Endothelial cell (in vitro differentiated cells): Measurements from ENCODE around the gene TBC1D22B. TPM values are rescaled to one million over a fixed set of nuclear protein-coding genes. Genes with fewer than 3 reads are reported as not detected.
"Not testable (repeated sequence)": the region's sequence is repeated elsewhere in the genome, so short reads cannot be mapped to it uniquely, and the experiment has no call there.

Source experiments
- DNase-seq: peaks from one replicate; pipeline ENCODE4 v3.0.0; 2021; ENCODE audit warnings: low spot score
- H3K27ac Mint-ChIP-seq: one replicate; pipeline ENCODE4 v1.8.0; 2021; ENCODE audit warnings: mixed read lengths, inconsistent platforms; ENCODE audit not compliant: unreplicated experiment
- H3K27me3 Mint-ChIP-seq: one replicate; pipeline ENCODE4 v1.8.0; 2021; ENCODE audit warnings: mild to moderate bottlenecking, moderate library complexity, mixed read lengths, inconsistent platforms; ENCODE audit not compliant: unreplicated experiment
- H3K36me3 Mint-ChIP-seq: one replicate; pipeline ENCODE4 v1.8.0; 2021; ENCODE audit warnings: mild to moderate bottlenecking, low read depth, mixed read lengths, inconsistent platforms; ENCODE audit not compliant: unreplicated experiment
- H3K4me1 Mint-ChIP-seq: one replicate; pipeline ENCODE4 v1.8.0; 2021; ENCODE audit warnings: mild to moderate bottlenecking, mixed read lengths, inconsistent platforms; ENCODE audit not compliant: unreplicated experiment
- H3K4me3 Mint-ChIP-seq: one replicate; pipeline ENCODE4 v1.8.0; 2021; ENCODE audit warnings: mild to moderate bottlenecking, mixed read lengths, inconsistent platforms; ENCODE audit not compliant: unreplicated experiment
- H3K9me3 Mint-ChIP-seq: one replicate; pipeline ENCODE4 v1.8.0; 2021; ENCODE audit warnings: mixed read lengths, inconsistent platforms; ENCODE audit not compliant: unreplicated experiment
- total RNA-seq: library from RNA; stranded (reverse); fragmentation: NEBNext Ultra II Directional; extraction: Animal tissue kit (Norgen Biotek cat#: 25700); gene quantifications from one replicate; pipeline ENCODE4 v1.2.1, GENCODE V29; 2021; ENCODE audit not compliant: unreplicated experiment
- TF ChIP-seq, protein P1 (sequence below): fragments of 200-600 bp; sonication (generic); IDR thresholded peaks from one replicate; pipeline ENCODE4 v1.5.0; 2021; ENCODE audit warnings: antibody characterized with exemption; ENCODE audit not compliant: unreplicated experiment

Gene TBC1D22B
- total RNA-seq, 1 donor from 2014 or later: 11.8 TPM

GRCh38 chr6:37304766-37305165 is 47.2 kb downstream of the TBC1D22B start:
- no peak for DNase-seq
- no peaks in the 10 kb centered on the region for H3K27me3 Mint-ChIP-seq
- peaks cover 13% of the 10 kb centered on the region for H3K36me3 Mint-ChIP-seq
- TF ChIP-seq, protein P1, sequence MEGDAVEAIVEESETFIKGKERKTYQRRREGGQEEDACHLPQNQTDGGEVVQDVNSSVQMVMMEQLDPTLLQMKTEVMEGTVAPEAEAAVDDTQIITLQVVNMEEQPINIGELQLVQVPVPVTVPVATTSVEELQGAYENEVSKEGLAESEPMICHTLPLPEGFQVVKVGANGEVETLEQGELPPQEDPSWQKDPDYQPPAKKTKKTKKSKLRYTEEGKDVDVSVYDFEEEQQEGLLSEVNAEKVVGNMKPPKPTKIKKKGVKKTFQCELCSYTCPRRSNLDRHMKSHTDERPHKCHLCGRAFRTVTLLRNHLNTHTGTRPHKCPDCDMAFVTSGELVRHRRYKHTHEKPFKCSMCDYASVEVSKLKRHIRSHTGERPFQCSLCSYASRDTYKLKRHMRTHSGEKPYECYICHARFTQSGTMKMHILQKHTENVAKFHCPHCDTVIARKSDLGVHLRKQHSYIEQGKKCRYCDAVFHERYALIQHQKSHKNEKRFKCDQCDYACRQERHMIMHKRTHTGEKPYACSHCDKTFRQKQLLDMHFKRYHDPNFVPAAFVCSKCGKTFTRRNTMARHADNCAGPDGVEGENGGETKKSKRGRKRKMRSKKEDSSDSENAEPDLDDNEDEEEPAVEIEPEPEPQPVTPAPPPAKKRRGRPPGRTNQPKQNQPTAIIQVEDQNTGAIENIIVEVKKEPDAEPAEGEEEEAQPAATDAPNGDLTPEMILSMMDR: no peak
- H3K9me3 Mint-ChIP-seq: no peaks in the 10 kb centered on the region
- no peak overlapping the region for H3K27ac Mint-ChIP-seq
- no peaks in the 10 kb centered on the region for H3K4me1 Mint-ChIP-seq
- H3K4me3 Mint-ChIP-seq: peak overlapping the region; percentile 48

DNA sequence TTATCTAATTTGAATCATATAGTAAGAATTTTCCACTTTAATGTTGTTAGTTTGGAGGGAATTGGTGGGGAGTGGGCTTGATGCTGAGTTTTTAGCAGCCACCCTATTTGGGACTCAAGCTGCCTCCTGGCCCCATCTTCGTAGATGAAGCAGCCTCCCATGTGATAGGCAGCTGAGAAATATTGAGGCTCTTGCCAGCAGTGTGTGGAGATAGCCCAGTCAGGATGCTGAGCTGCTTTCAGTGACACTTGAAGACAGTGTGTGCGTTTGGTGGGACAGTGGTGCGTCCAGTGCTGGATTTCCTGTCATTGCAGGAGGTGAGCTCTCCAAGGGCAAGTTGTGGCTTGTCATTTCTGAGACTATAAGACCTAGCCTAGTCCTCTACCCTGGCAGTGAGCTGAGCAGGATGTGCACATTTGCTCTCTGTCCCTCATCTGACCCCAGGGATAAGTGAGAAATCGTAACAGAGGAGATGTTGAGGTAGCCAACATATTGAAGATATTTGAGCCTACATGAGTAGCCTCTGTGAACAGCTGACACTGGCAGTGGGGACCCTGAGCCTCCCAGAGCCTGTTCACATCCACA is 48.4 kb downstream of the TBC1D22B start:
- DNase-seq: no peak
- TF ChIP-seq, protein P1: no peak
- Mint-ChIP-seq H3K27me3 (no peaks in the 10 kb centered on the region), H3K4me1 (no peaks in the 10 kb centered on the region), H3K4me3 (no peak overlapping the region), H3K9me3 (no peaks in the 10 kb centered on the region), H3K36me3 (peaks cover 13% of the 10 kb centered on the region), H3K27ac (no peak overlapping the region)

DNA sequence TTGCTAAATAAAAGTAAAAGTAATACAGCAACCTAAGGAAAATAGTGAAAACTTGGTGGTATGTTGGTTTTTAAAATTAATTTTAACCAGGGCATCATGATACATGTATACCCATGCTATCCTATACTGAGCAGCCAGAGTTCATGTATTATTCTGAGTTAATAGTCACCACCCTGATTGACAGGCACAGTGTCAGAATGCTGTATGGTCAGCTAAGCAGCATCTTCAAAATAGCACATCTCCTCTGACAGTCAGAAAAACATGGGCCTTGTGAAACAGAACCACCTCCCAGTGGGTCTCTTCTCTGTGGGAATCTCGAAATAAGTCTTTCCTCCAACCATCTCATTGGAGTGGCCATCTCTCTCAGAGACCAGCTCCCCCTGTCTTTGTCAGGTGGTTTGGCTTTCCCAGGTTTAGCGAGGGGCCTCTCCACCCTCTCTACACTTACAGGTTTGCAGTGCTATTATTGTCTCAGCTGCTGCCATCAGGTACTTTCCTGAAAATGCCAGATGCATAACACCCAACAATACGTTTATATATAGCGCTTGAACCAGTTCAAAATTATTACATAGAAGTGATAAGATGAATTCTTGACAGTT is 49.2 kb downstream of the TBC1D22B start:
- H3K4me1 Mint-ChIP-seq: peaks cover 2% of the 10 kb centered on the region
- no peaks in the 10 kb centered on the region for H3K27me3 Mint-ChIP-seq
- no peaks in the 10 kb centered on the region for H3K9me3 Mint-ChIP-seq
- H3K36me3 Mint-ChIP-seq: peaks cover 9% of the 10 kb centered on the region
- no peak overlapping the region for H3K27ac Mint-ChIP-seq
- DNase-seq: no peak
- TF ChIP-seq, protein P1: no peak
- no peak overlapping the region for H3K4me3 Mint-ChIP-seq

- not testable (repeated sequence) for H3K27me3 Mint-ChIP-seq, DNase-seq, H3K4me1 Mint-ChIP-seq, H3K9me3 Mint-ChIP-seq, H3K36me3 Mint-ChIP-seq, H3K4me3 Mint-ChIP-seq, H3K27ac Mint-ChIP-seq
Observed at GRCh38 chr6:37307484-37307883, 49.9 kb downstream of the TBC1D22B start.

DNA sequence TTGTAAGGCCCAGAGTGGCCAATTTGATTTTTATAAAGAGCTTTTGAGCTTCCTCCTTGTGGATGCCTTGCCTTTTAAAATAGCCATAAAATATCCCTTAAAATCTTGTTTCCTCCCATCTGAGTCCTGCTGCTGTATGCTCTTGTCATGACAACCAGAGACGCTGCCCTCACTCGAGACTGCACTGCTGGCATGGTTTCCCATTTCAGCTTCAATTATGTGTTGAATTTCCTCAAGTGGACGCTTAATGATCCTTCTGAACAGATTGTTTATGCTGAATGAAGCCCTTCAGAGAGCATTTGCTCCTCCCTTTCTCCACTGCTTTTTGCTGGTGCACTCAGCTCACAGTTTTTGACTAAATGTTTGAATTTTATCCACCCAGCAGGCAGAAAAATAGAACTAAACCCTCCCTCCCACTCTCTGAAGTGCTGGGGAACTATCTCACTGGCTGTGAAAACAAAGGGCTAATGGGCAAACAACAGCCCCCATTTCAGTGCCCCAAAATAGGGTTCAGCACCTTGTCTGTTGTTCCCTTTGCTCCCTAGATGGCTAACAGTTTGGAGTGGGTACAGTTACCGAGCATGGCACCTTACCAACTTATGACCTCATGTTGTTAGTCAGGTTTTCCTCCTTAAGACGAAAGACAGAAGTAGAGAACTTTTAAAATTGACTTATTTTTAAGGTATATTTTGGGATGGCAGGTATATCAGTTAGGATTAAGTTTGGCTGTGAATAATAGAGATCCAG is 50.7 kb downstream of the TBC1D22B start:
- no peaks in the 10 kb centered on the region for H3K27me3 Mint-ChIP-seq
- TF ChIP-seq, protein P1: no peak
- peaks cover 6% of the 10 kb centered on the region for H3K4me1 Mint-ChIP-seq
- no peaks in the 10 kb centered on the region for H3K9me3 Mint-ChIP-seq
- H3K27ac Mint-ChIP-seq: no peak overlapping the region
- DNase-seq: no peak
- H3K4me3 Mint-ChIP-seq: no peak overlapping the region
- peaks cover 6% of the 10 kb centered on the region for H3K36me3 Mint-ChIP-seq
